CD4-positive, alpha-beta T cell treated with Interleukin-1 beta for 1 hour (primary cell): ENCODE data around the gene TGFBR2.
"Not testable (repeated sequence)": the region's sequence is repeated elsewhere in the genome, so short reads cannot be mapped to it uniquely, and the experiment has no call there.

Source experiments
- DNase-seq, 2 donors: peaks; one replicate each; pipeline ENCODE4 v3.0.0-alpha.2; 2020 to 2022

TGFBR2 gene

GRCh38 chr3:30620402-30621360 lies 14.3 kb downstream of the TGFBR2 start:
- no peak for DNase-seq

- no peak for DNase-seq
Observed at GRCh38 chr3:30621576-30621975, 15.2 kb downstream of the TGFBR2 start.

- no peak for DNase-seq
Observed at GRCh38 chr3:30622047-30622545, 15.7 kb downstream of the TGFBR2 start.

GRCh38 chr3:30622790-30623189 lies 16.4 kb downstream of the TGFBR2 start:
- DNase-seq: no peak

GRCh38 chr3:30623351-30623750 lies 16.9 kb downstream of the TGFBR2 start:
- no peak for DNase-seq

- not testable (repeated sequence) for DNase-seq
Observed at GRCh38 chr3:30624480-30624879, 18.1 kb downstream of the TGFBR2 start.

GRCh38 chr3:30625541-30626438 lies 19.4 kb downstream of the TGFBR2 start:
- DNase-seq: no peak

GRCh38 chr3:30626443-30627180 lies 20.2 kb downstream of the TGFBR2 start:
- DNase-seq: no peak

GRCh38 chr3:30628205-30628900 lies 22.0 kb downstream of the TGFBR2 start:
- no peak for DNase-seq

GRCh38 chr3:30628901-30629590 lies 22.6 kb downstream of the TGFBR2 start:
- DNase-seq: peak; percentile 50 to 62

- no peak for DNase-seq
Observed at GRCh38 chr3:30629746-30630145, 23.3 kb downstream of the TGFBR2 start.

- no peak for DNase-seq
Observed at GRCh38 chr3:30630238-30631030, 24.0 kb downstream of the TGFBR2 start.

- peak; percentile 52 to 74 for DNase-seq
Observed at GRCh38 chr3:30631243-30631904, 25.0 kb downstream of the TGFBR2 start.

GRCh38 chr3:30632065-30632464 lies 25.7 kb downstream of the TGFBR2 start:
- no peak for DNase-seq

GRCh38 chr3:30632521-30632920 lies 26.1 kb downstream of the TGFBR2 start:
- no peak for DNase-seq

- no peak for DNase-seq
Observed at GRCh38 chr3:30633718-30634117, 27.3 kb downstream of the TGFBR2 start.

- no peak for DNase-seq
Observed at GRCh38 chr3:30634761-30635735, 28.6 kb downstream of the TGFBR2 start.
